HepG2 (cell line): ENCODE measurements around the gene DST. TPM values are rescaled to one million over a fixed set of nuclear protein-coding genes. Genes with fewer than 3 reads are reported as not detected.

Experiments
- ATAC-seq: fragments of 200-7000 bp; cut with Tn5 transposase; 3 replicates; pipeline ENCODE4 v1.9.1; 2020; ENCODE audit warnings: mild to moderate bottlenecking, moderate library complexity
- BruUV-seq: library from RNA; stranded (reverse); fragments of 400-500 nt; replicated peaks from 2 replicates; lab custom pipeline; 2021; lab: Mats Ljungman, UMichigan
- CTCF ChIA-PET: fragments of 300-600 bp; formaldehyde crosslinking; extraction: SDS; loops from one replicate; lab custom pipeline; 2021; ENCODE audit warnings: low total read pairs, inconsistent platforms, low intra/inter-chr PET ratio; lab: Yijun Ruan, JAX
- POLR2A ChIA-PET: fragments of 350-600 bp; sonication (Branson Sonifier 250); formaldehyde crosslinking; loops from one replicate; lab custom pipeline; 2020; ENCODE audit warnings: antibody characterized with exemption, inconsistent platforms; lab: Yijun Ruan, JAX
- DNase-seq: peaks from one replicate; pipeline ENCODE4 v3.0.0-alpha.2; 2015; ENCODE audit warnings: low spot score
- FAIRE-seq: peaks from 3 replicates; lab custom pipeline; 2011; peaks lifted over from hg19 to GRCh38; lab: Jason Lieb, UNC
- H2AFZ ChIP-seq: one replicate; pipeline ENCODE4 v1.6.1; 2011; ENCODE audit warnings: low read length, inconsistent platforms
- H3K27ac ChIP-seq: fragments of 300-600 bp; 3 replicates; pipeline ENCODE4 v1.8.0; 2011; ENCODE audit warnings: mixed run types, mild to moderate bottlenecking, mixed read lengths, low read length, inconsistent platforms; ENCODE audit not compliant: insufficient read depth; ENCODE audit errors: extremely low read length
- H3K27me3 ChIP-seq, 2 experiments: fragments of 200-600 bp in 1 of 2; 2 replicates in 1 of 2; 3 replicates in 1 of 2; pipeline versions ENCODE4 v1.6.0 to v1.8.0; 2011; ENCODE audit warnings: low read length in 2 of 2, mild to moderate bottlenecking in 2 of 2, moderate library complexity in 2 of 2, inconsistent platforms in 1 of 2; ENCODE audit not compliant: insufficient read depth in 2 of 2, control insufficient read depth in 1 of 2
- H3K36me3 ChIP-seq, 2 experiments: fragments of 200-600 bp in 1 of 2; replicated peaks in 1 of 2; 2 replicates in 1 of 2; 3 replicates in 1 of 2; pipeline versions ENCODE4 v1.5.1 to v1.8.0; 2011; ENCODE audit warnings: low read length in 2 of 2, inconsistent platforms in 1 of 2; ENCODE audit not compliant: insufficient read depth in 2 of 2, control insufficient read depth in 1 of 2
- H3K4me1 ChIP-seq: 2 replicates; pipeline ENCODE4 v1.5.1; 2012; ENCODE audit warnings: low read length, inconsistent platforms; ENCODE audit not compliant: insufficient read depth
- H3K4me2 ChIP-seq: 2 replicates; pipeline ENCODE4 v1.6.0; 2011; ENCODE audit warnings: low read depth, low read length, inconsistent platforms
- H3K4me3 ChIP-seq, 3 experiments: fragments of 200-600 bp in 1 of 3; sonication (generic), shearing (Covaris generic) in 1 of 3; replicated peaks in 1 of 3; 2 replicates each; pipeline ENCODE4 v1.5.1; 2011 to 2016; ENCODE audit warnings: low read length in 3 of 3, inconsistent platforms in 2 of 3, low read depth in 2 of 3, mild to moderate bottlenecking in 2 of 3, control low read depth in 1 of 3, mixed read lengths in 1 of 3; ENCODE audit not compliant: insufficient read depth in 1 of 3
- H3K79me2 ChIP-seq: one replicate; pipeline ENCODE4 v1.6.1; 2011; ENCODE audit warnings: low read length, inconsistent platforms; ENCODE audit not compliant: insufficient read depth
- H3K9ac ChIP-seq: 2 replicates; pipeline ENCODE4 v1.6.0; 2011; ENCODE audit warnings: mild to moderate bottlenecking, low read depth, low read length, inconsistent platforms; ENCODE audit not compliant: insufficient read depth
- H3K9me3 ChIP-seq: 2 replicates; pipeline ENCODE4 v1.5.1; 2012; ENCODE audit warnings: mild to moderate bottlenecking, low read length
- H4K20me1 ChIP-seq: 2 replicates; pipeline ENCODE4 v1.6.0; 2011; ENCODE audit warnings: inconsistent platforms, mild to moderate bottlenecking, low read length, moderate library complexity; ENCODE audit not compliant: insufficient read depth
- BHLHE40 ChIP-seq: IDR thresholded peaks from 2 replicates; pipeline ENCODE4 v1.6.1; 2011; ENCODE audit warnings: low read length, improper control_type of control experiment
- KDM6A ChIP-seq: IDR thresholded peaks from 2 replicates; pipeline ENCODE4 v1.6.1; 2016; ENCODE audit warnings: low read depth
- REPIN1 ChIP-seq: sonication (generic); formaldehyde crosslinking; IDR thresholded peaks from 2 replicates; pipeline ENCODE4 v1.8.0; 2022; ENCODE audit warnings: missing genetic modification reagents, low read depth, mild to moderate bottlenecking, borderline replicate concordance
- SAP130 ChIP-seq: IDR thresholded peaks from 2 replicates; pipeline ENCODE4 v1.6.1; 2016; ENCODE audit warnings: low read depth
- TBL1XR1 ChIP-seq: fragments of 150-350 bp; IDR thresholded peaks from 2 replicates; pipeline ENCODE4 v1.6.1; 2014; ENCODE audit warnings: borderline replicate concordance, low read length; ENCODE audit not compliant: partially characterized antibody
- TBP ChIP-seq: sonication (generic); formaldehyde crosslinking; IDR thresholded peaks from 2 replicates; pipeline ENCODE4 v1.5.0; 2020; ENCODE audit warnings: missing genetic modification reagents
- ZNF34 ChIP-seq: sonication (generic); formaldehyde crosslinking; IDR thresholded peaks from 2 replicates; pipeline ENCODE4 v1.4.0; 2020; ENCODE audit warnings: mild to moderate bottlenecking, missing genetic modification reagents, borderline replicate concordance
- ZNF776 ChIP-seq: sonication (generic); formaldehyde crosslinking; IDR thresholded peaks from 2 replicates; pipeline ENCODE4 v1.4.0; 2020; ENCODE audit warnings: mild to moderate bottlenecking, missing genetic modification reagents
- WGBS: methylation state at CpG from one replicate; pipeline ENCODE4 v1.1.6; 2017; ENCODE audit warnings: low lambda C conversion rate; 5-methylcytosine and 5-hydroxymethylcytosine counted together
- in situ Hi-C: cut with HindIII; loops from 2 replicates; pipeline ENCODE4 v1.10.0; 2017; ENCODE audit warnings: low pct_unique_long_range_greater_than_20kb; ENCODE audit not compliant: extremely low pct_ligation_motif_present
- intact Hi-C: fragments of 100-400 bp; cut with micrococcal nuclease; formaldehyde crosslinking; loops from one replicate; pipeline ENCODE4 v1.10.0; 2022; ENCODE audit not compliant: unreplicated experiment
- polyA plus RNA-seq, 8 experiments: library from polyadenylated mRNA; depleted of rRNA in 3 of 8; stranded (reverse) in 7 of 8; unstranded in 1 of 8; fragments of >200 nt; fragmentation: Illumina TruSeq in 4 of 8; extraction: Trizol in 4 of 8; gene quantifications; 2 replicates each; pipeline versions ENCODE4 v1.2.1 to v1.2.3, GENCODE V29; 2011 to 2016; ENCODE audit warnings: low read depth in 4 of 8, missing spikeins in 1 of 8, mixed read lengths in 1 of 8; ENCODE audit not compliant: insufficient read depth in 1 of 8
- total RNA-seq, 5 experiments: library from RNA; depleted of rRNA; stranded (reverse); fragments of >200 nt; fragmentation: Illumina TruSeq; extraction: Trizol; gene quantifications; 2 replicates each; pipeline ENCODE4 v1.2.3, GENCODE V29; 2016; ENCODE audit warnings: low read depth in 1 of 5
- TF ChIP-seq, protein P1 (sequence below): sonication (generic); formaldehyde crosslinking; IDR thresholded peaks from 2 replicates; pipeline ENCODE4 v1.5.0; 2020; ENCODE audit warnings: mild to moderate bottlenecking, missing genetic modification reagents

Gene DST
- total and polyA plus RNA-seq, 2 of the 13 experiments (the other 11 are each of a cell fraction or from before 2014, with no cell fraction given): 64.4 to 89.0 TPM

DNA sequence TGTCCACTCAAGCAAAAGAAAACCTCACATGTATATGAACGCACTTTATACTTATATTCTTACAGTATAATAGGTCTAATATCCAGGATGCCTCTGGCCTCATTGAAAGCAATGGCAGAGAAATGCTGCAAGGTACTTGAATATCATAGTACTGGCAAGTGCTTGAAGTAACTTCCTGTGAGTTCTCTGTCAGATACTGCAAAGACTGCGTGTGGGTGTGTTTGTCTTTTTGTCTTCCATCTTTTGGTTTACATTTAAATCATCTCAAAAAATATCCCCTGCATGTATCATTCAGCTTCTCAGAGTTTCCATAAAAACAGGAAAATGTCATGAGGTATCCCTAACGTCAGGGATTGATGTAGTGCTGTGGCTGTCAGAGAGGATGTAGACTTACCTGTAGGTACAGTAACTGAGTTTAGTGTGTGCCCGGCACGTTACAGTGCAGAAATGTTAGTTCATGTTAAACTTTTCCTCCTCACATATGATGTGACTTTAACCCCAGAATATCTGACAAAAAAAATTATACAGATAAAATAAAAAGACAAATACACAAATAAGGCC lies 184.3 kb downstream of the DST start (continued):
- no peak for TF ChIP-seq ZNF34
- TF ChIP-seq REPIN1 (CRISPR knock-in tag): no peak
- no peak for TF ChIP-seq TBP (CRISPR knock-in tag)
- no peak for TF ChIP-seq ZNF776
- no peak for TF ChIP-seq TBL1XR1

DNA sequence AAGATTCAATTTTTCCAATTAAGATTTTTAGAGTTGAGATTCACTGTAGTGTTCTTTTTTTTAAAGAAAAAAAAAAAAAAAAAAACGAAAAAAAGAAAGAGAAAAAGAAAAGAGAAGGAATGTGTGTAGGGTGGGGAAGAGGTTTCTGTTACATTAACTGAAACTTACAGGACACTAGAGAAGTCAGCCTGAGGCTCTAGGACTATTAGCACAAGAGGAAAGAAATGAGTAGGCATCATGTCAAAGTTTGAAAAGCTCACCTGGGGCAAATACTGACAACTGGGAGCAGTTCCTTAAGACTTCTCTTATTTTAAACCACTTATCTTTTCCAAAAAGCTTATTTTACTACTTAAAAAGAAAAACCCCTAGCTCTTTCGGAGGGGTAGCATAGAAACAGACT lies 185.9 kb downstream of the DST start:
- Histone ChIP-seq H2AFZ (no peak overlapping the region), H3K4me1 (peaks cover 4% of the 10 kb centered on the region), H3K9me3 (no peaks in the 10 kb centered on the region), H3K79me2 (no peaks in the 10 kb centered on the region), H3K27me3 (no peaks in the 10 kb centered on the region), H3K27ac (no peak overlapping the region), H3K4me3 (no peak overlapping the region), H3K4me2 (no peak overlapping the region), H3K36me3 (peaks cover 11 to 19% of the 10 kb centered on the region in 2 experiments), H3K9ac (no peak overlapping the region), H4K20me1 (no peaks in the 10 kb centered on the region)
- ChIA-PET POLR2A (interaction anchor here (0.7 kb wide), 1 partner anchor 54 kb away, joined by 4 read pairs; no protein-coding TSS in a partner anchor), CTCF (no interaction called here)
- DNase-seq (no peak), ATAC-seq (no peak), FAIRE-seq (no peak)
- in situ Hi-C loops (no loop called here), intact Hi-C loops (no loop called here)
- 74% methylated on average over 2 of the region's 2 CpGs for WGBS
- no TSS peak for BruUV-seq
- TF ChIP-seq KDM6A (CRISPR knock-in tag): no peak
- no peak for TF ChIP-seq BHLHE40
- TF ChIP-seq SAP130 (CRISPR knock-in tag): no peak
- TF ChIP-seq, protein P1, sequence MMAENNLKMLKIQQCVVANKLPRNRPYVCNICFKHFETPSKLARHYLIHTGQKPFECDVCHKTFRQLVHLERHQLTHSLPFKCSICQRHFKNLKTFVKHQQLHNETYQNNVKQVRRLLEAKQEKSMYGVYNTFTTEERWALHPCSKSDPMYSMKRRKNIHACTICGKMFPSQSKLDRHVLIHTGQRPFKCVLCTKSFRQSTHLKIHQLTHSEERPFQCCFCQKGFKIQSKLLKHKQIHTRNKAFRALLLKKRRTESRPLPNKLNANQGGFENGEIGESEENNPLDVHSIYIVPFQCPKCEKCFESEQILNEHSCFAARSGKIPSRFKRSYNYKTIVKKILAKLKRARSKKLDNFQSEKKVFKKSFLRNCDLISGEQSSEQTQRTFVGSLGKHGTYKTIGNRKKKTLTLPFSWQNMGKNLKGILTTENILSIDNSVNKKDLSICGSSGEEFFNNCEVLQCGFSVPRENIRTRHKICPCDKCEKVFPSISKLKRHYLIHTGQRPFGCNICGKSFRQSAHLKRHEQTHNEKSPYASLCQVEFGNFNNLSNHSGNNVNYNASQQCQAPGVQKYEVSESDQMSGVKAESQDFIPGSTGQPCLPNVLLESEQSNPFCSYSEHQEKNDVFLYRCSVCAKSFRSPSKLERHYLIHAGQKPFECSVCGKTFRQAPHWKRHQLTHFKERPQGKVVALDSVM (CRISPR knock-in tag): no peak
